GM18867 (cell line): Measurements from ENCODE around the gene ZNF747.
"Not testable (repeated sequence)": the region's sequence is repeated elsewhere in the genome, so short reads cannot be mapped to it uniquely, and the experiment has no call there.

Source experiments
- ATAC-seq: cut with Tn5 transposase; IDR thresholded peaks from one replicate; pipeline ENCODE4 v1.9.1; 2021; ENCODE audit warnings: mild to moderate bottlenecking, moderate library complexity; ENCODE audit not compliant: unreplicated experiment

ZNF747 gene

GRCh38 chr16:30535106-30535776 is 583 bp upstream of the ZNF747 start:
- peak; percentile 3 for ATAC-seq

- ATAC-seq, result peak; percentile 23
These were observed 800 bp downstream of the ZNF747 start for GRCh38 chr16:30533748-30534367.

- ATAC-seq, result no peak
These were observed 1.5 kb downstream of the ZNF747 start for GRCh38 chr16:30533146-30533522.

GRCh38 chr16:30532285-30533145 is 2.1 kb downstream of the ZNF747 start:
- no peak for ATAC-seq

GRCh38 chr16:30530163-30531037 is 4.3 kb downstream of the ZNF747 start:
- no peak for ATAC-seq

- ATAC-seq, result no peak
These were observed 5.7 kb downstream of the ZNF747 start for GRCh38 chr16:30528799-30529457.

- ATAC-seq, result no peak
These were observed 7.0 kb downstream of the ZNF747 start for GRCh38 chr16:30527635-30528178.

GRCh38 chr16:30526823-30527634 is 7.6 kb downstream of the ZNF747 start:
- ATAC-seq, result peak; percentile 81

- peak; percentile 25 for ATAC-seq
These were observed 8.4 kb downstream of the ZNF747 start, which contains the start of gene ZNF768 for GRCh38 chr16:30526137-30526822. TSS of gene ZNF768 (minus strand) at chr16:30526566. CDS start at chr16:30526413, 153 bp downstream.

GRCh38 chr16:30525844-30526136 is 8.9 kb downstream of the ZNF747 start:
- ATAC-seq, result no peak

GRCh38 chr16:30524575-30525568 is 9.8 kb downstream of the ZNF747 start:
- no peak for ATAC-seq

- ATAC-seq, result no peak
These were observed 10.7 kb downstream of the ZNF747 start for GRCh38 chr16:30523768-30524574.

GRCh38 chr16:30522702-30523463 is 11.8 kb downstream of the ZNF747 start:
- ATAC-seq, result not testable (repeated sequence)

GRCh38 chr16:30521873-30522641 is 12.6 kb downstream of the ZNF747 start:
- ATAC-seq, result no peak

GRCh38 chr16:30521476-30521872 is 13.2 kb downstream of the ZNF747 start:
- ATAC-seq, result no peak
